HCT116 (cell line): ENCODE measurements around the gene FGF21. TPM values are rescaled to one million over a fixed set of nuclear protein-coding genes. Genes with fewer than 3 reads are reported as not detected.
"Not testable (repeated sequence)": the region's sequence is repeated elsewhere in the genome, so short reads cannot be mapped to it uniquely, and the experiment has no call there.

Experiments used
- ATAC-seq: fragments of 200-7000 bp; cut with Tn5 transposase; 2 replicates; pipeline ENCODE4 v1.9.1; 2020; ENCODE audit warnings: mild to moderate bottlenecking, moderate library complexity
- BruUV-seq: library from RNA; stranded (reverse); fragments of 400-500 nt; replicated peaks from 2 replicates; lab custom pipeline; 2021; lab: Mats Ljungman, UMichigan
- CTCF ChIA-PET: fragments of 300-600 bp; sonication (Branson Sonifier 250); formaldehyde crosslinking; loops from one replicate; lab custom pipeline; 2021; ENCODE audit warnings: antibody characterized with exemption; lab: Charles Lee
- POLR2A ChIA-PET: fragments of 300-600, 350-600 bp; sonication (Branson Sonifier 250); formaldehyde crosslinking; loops from one replicate; lab custom pipeline; 2021; ENCODE audit warnings: antibody characterized with exemption; lab: Charles Lee
- RAD21 ChIA-PET, 2 experiments: fragments of 300-600 bp; sonication (Branson Sonifier 250); formaldehyde crosslinking; loops; one replicate each; lab custom pipeline; 2023; ENCODE audit warnings: low total read pairs in 2 of 2; ENCODE audit not compliant: uncharacterized antibody in 2 of 2, unreplicated experiment in 2 of 2, low non-redundant PET in 1 of 2; lab: Charles Lee
- DNase-seq: peaks from one replicate; pipeline ENCODE4 v3.0.0-alpha.2; 2010; ENCODE audit warnings: low read depth, low spot score
- H2AFZ ChIP-seq: fragments of 200-600 bp; shearing (Covaris generic), sonication (generic); 2 replicates; pipeline ENCODE4 v1.6.1; 2017; ENCODE audit warnings: low read depth, mixed run types, mixed read lengths, antibody characterized with exemption, low read length; ENCODE audit not compliant: poor library complexity, severe bottlenecking
- H3K27ac ChIP-seq: 2 replicates; pipeline ENCODE4 v1.5.1; 2012; ENCODE audit warnings: low read depth, low read length
- H3K27me3 ChIP-seq: fragments of 200-600 bp; sonication (generic); 2 replicates; pipeline ENCODE4 v1.6.1; 2016; ENCODE audit warnings: mixed run types, low read length, mixed read lengths; ENCODE audit not compliant: insufficient read depth
- H3K36me3 ChIP-seq, 2 experiments: fragments of 200-500 bp in 1 of 2; fragments of 200-600 bp in 1 of 2; sonication (Bioruptor generic) in 1 of 2; sonication (generic) in 1 of 2; 2 replicates each; pipeline versions ENCODE4 v1.5.1 to v1.6.1; 2014 to 2016; ENCODE audit warnings: low read length in 2 of 2, inconsistent platforms in 1 of 2, mixed read lengths in 1 of 2, mixed run types in 1 of 2; ENCODE audit not compliant: insufficient read depth in 2 of 2, control insufficient read depth in 1 of 2
- H3K4me1 ChIP-seq, 2 experiments: fragments of 200-600 bp in 1 of 2; sonication (generic) in 1 of 2; 2 replicates each; pipeline versions ENCODE4 v1.5.1 to v1.6.1; 2012 to 2017; ENCODE audit warnings: low read length in 2 of 2, inconsistent platforms in 1 of 2, mild to moderate bottlenecking in 1 of 2, mixed read lengths in 1 of 2, mixed run types in 1 of 2, moderate library complexity in 1 of 2; ENCODE audit not compliant: insufficient read depth in 2 of 2, control insufficient read depth in 1 of 2
- H3K4me2 ChIP-seq: fragments of 200-600 bp; sonication (generic); 2 replicates; pipeline ENCODE4 v1.6.1; 2017; ENCODE audit warnings: mixed run types, low read length, mixed read lengths
- H3K4me3 ChIP-seq, 2 experiments: fragments of 200-600 bp in 1 of 2; sonication (generic) in 1 of 2; replicated peaks in 1 of 2; 2 replicates each; pipeline ENCODE4 v1.5.1; 2011 to 2016; ENCODE audit warnings: low read length in 2 of 2, control low read depth in 1 of 2, low read depth in 1 of 2, mild to moderate bottlenecking in 1 of 2, mixed read lengths in 1 of 2, mixed run types in 1 of 2
- H3K79me2 ChIP-seq: fragments of 200-600 bp; sonication (generic); 2 replicates; pipeline ENCODE4 v1.6.1; 2017; ENCODE audit warnings: mild to moderate bottlenecking, mixed run types, low read length, moderate library complexity, mixed read lengths; ENCODE audit not compliant: insufficient read depth
- H3K9ac ChIP-seq: fragments of 200-600 bp; sonication (generic); 2 replicates; pipeline ENCODE4 v1.6.1; 2016; ENCODE audit warnings: low read length, mixed read lengths
- H3K9me2 ChIP-seq: fragments of 200-600 bp; sonication (generic), shearing (Covaris generic); 2 replicates; pipeline ENCODE4 v1.6.1; 2017; ENCODE audit warnings: mixed run types, mild to moderate bottlenecking, moderate library complexity; ENCODE audit not compliant: insufficient read depth
- H3K9me3 ChIP-seq, 2 experiments: fragments of 200-500 bp in 1 of 2; fragments of 200-600 bp in 1 of 2; sonication (Bioruptor generic) in 1 of 2; sonication (generic) in 1 of 2; 2 replicates each; pipeline ENCODE4 v1.6.1; 2014 to 2017; ENCODE audit warnings: low read length in 2 of 2, mixed read lengths in 2 of 2, inconsistent platforms in 1 of 2, low read depth in 1 of 2, mild to moderate bottlenecking in 1 of 2, mixed run types in 1 of 2, moderate library complexity in 1 of 2; ENCODE audit not compliant: control insufficient read depth in 1 of 2, insufficient read depth in 1 of 2
- H4K20me1 ChIP-seq: fragments of 200-600 bp; sonication (generic), shearing (Covaris generic); 2 replicates; pipeline ENCODE4 v1.6.1; 2017; ENCODE audit warnings: mixed run types, mild to moderate bottlenecking, moderate library complexity; ENCODE audit not compliant: insufficient read depth
- EZH2 ChIP-seq: fragments of 200-600 bp; sonication (generic); IDR thresholded peaks from 2 replicates; pipeline ENCODE4 v1.6.1; 2017; ENCODE audit warnings: antibody characterized with exemption, mixed run types
- POLR2AphosphoS5 ChIP-seq: IDR thresholded peaks from 2 replicates; pipeline ENCODE4 v1.6.1; 2011; ENCODE audit warnings: mild to moderate bottlenecking, low read depth, low read length, moderate library complexity
- ZNF274 ChIP-seq: fragments of 200-500 bp; sonication (Bioruptor generic); IDR thresholded peaks from 2 replicates; pipeline ENCODE4 v1.6.1; 2014; ENCODE audit warnings: mild to moderate bottlenecking, low read depth, low read length, inconsistent platforms
- intact Hi-C: fragments of 100-400 bp; cut with micrococcal nuclease; formaldehyde crosslinking; loops from 2 replicates; pipeline ENCODE4 v1.10.0; 2022
- total RNA-seq: library from RNA; stranded (reverse); gene quantifications from one replicate; pipeline ENCODE4 v1.2.1, GENCODE V29; 2021; ENCODE audit not compliant: unreplicated experiment
- TF ChIP-seq, protein P1 (sequence below): IDR thresholded peaks from 2 replicates; pipeline ENCODE4 v1.6.1; 2012

The FGF21 gene
- total RNA-seq, 1 experiment from 2014 or later, result 0.81 TPM

DNA sequence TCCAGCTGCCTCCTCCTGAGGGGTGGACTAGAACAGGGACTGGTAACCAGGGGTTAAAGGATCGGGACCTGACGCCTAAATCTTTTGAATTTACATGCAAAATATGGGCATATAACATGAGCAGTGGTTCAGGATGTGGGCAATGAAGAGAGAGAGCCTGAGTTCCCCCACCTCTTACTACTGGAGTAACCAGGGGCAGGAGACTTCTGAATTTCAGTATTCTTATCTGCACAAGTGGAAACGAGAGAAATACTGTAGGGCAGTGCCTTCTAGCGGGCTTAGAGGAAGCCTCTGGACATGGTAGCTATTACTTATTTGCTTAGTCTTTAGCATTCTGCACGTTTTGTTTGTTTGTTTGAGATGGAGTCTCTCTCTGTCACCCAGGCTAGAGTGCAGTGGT lies 29.2 kb downstream of the FGF21 start:
- Histone ChIP-seq H2AFZ (no peak overlapping the region), H4K20me1 (no peaks in the 10 kb centered on the region), H3K27me3 (no peaks in the 10 kb centered on the region), H3K4me1 (peaks cover 22 to 34% of the 10 kb centered on the region in 2 experiments; a peak in 3 of 4 replicates), H3K4me3 (no peak overlapping the region), H3K79me2 (no peaks in the 10 kb centered on the region), H3K9me3 (no peaks in the 10 kb centered on the region), H3K36me3 (no peaks in the 10 kb centered on the region), H3K9ac (no peak overlapping the region), H3K9me2 (no peaks in the 10 kb centered on the region), H3K27ac (no peak overlapping the region), H3K4me2 (no peak overlapping the region)
- ChIA-PET RAD21 (no interaction called here), CTCF (interaction anchor here (1.2 kb wide), 1 partner anchor 209 kb away, joined by 3 read pairs; the partner anchor contains the start of genes GYS1 and RUVBL2), POLR2A (no interaction called here)
- no peak for TF ChIP-seq ZNF274
- TF ChIP-seq POLR2AphosphoS5, result no peak
- TF ChIP-seq, protein P1, sequence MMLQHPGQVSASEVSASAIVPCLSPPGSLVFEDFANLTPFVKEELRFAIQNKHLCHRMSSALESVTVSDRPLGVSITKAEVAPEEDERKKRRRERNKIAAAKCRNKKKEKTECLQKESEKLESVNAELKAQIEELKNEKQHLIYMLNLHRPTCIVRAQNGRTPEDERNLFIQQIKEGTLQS, result no peak
- TF ChIP-seq EZH2, result no peak
- BruUV-seq, result no TSS peak
- intact Hi-C loops, result no loop called here
- no peak for DNase-seq
- ATAC-seq, result no peak

DNA sequence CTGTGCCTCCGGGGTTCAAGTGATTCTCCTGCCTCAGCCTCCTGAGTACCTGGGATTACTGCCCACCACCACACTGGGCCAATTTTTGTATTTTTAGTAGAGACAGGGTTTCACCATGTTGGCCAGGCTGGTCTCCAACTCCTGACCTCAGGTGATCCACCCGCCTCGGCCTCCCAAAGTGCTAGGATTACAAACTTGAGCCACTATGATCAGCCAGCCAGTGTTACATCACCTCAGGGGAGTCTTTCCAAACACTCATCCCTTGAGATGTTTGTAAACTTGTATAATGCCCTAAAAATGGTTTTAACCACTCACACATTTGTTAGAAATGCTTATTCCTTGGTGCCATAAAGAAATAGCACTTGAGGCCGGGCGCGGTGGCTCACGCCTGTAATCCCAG lies 31.1 kb downstream of the FGF21 start:
- H4K20me1 ChIP-seq, H3K27me3 ChIP-seq, RAD21 ChIA-PET, ATAC-seq, H3K27ac ChIP-seq, H3K9me2 ChIP-seq, H3K79me2 ChIP-seq, DNase-seq, H3K4me3 ChIP-seq, CTCF ChIA-PET, H3K4me2 ChIP-seq, H3K36me3 ChIP-seq, H2AFZ ChIP-seq, H3K9ac ChIP-seq, H3K9me3 ChIP-seq, BruUV-seq, POLR2A ChIA-PET, intact Hi-C loops: not testable (repeated sequence)
- peaks cover 6 to 19% of the 10 kb centered on the region in 2 experiments; a peak in 3 of 4 replicates for H3K4me1 ChIP-seq

DNA sequence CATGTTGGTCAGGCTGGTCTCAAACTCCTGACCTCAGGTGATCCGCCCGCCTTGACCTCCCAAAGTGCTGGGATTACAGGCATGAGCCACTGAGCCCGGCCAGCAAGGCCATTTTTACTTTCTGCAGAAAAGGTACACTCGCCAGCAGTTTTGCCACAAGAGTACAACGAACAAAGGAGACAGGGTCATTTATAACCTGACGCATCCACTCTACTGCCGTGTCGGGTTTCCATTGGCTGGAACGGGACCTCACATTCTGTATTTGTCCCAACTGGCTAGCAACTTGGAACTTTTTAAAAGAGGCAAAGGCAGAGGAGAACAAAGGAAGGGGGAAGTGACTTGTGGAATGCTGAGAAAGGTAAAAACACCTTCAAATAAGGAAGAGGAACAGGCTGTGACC lies 32.0 kb downstream of the FGF21 start:
- H3K9me2 ChIP-seq, BruUV-seq, H3K9ac ChIP-seq, H3K79me2 ChIP-seq, H3K27ac ChIP-seq, H3K4me3 ChIP-seq, H3K9me3 ChIP-seq, H3K36me3 ChIP-seq, intact Hi-C loops, H4K20me1 ChIP-seq, ATAC-seq, H3K4me2 ChIP-seq, DNase-seq, H3K27me3 ChIP-seq, H3K4me1 ChIP-seq: not testable (repeated sequence)
- CTCF ChIA-PET, result interaction anchor here (0.9 to 4.2 kb wide), 9 partner anchors 17 to 205 kb away, joined by 3 to 49 read pairs (median 3); partner anchors contain the start of gene CA11
- H2AFZ ChIP-seq, result peak overlapping the region; percentile 88
- RAD21 ChIA-PET, result interaction anchor here in 1 of 2 experiments (1.6 kb wide), 1 partner anchor 41 kb away, joined by 5 read pairs; no protein-coding TSS in a partner anchor
- POLR2A ChIA-PET, result interaction anchor here (1.0 kb wide), 1 partner anchor 142 kb away, joined by 4 read pairs; no protein-coding TSS in a partner anchor
